Spinal cord (tissue), 10 donors: ENCODE results near the gene PPOX. TPM values are rescaled to one million over a fixed set of nuclear protein-coding genes. Genes with fewer than 3 reads are reported as not detected.

ENCODE experiments used
- DNase-seq, 6 donors: peaks; one replicate each; pipeline versions ENCODE4 v3.0.0 to v3.0.0-alpha.2; 2013 to 2015; ENCODE audit warnings: low spot score in 6 of 6, low read depth in 4 of 6
- H3K27ac ChIP-seq: one replicate; pipeline ENCODE4 v1.5.1; 2013; ENCODE audit warnings: low read depth, low read length, control low read depth
- H3K27me3 ChIP-seq: one replicate; pipeline ENCODE4 v1.6.1; 2013; ENCODE audit warnings: low read length; ENCODE audit not compliant: control insufficient read depth, insufficient read depth
- H3K36me3 ChIP-seq: one replicate; pipeline ENCODE4 v1.6.1; 2013; ENCODE audit warnings: low read length; ENCODE audit not compliant: control insufficient read depth, insufficient read depth
- H3K4me1 ChIP-seq: one replicate; pipeline ENCODE4 v1.6.1; 2013; ENCODE audit warnings: low read length; ENCODE audit not compliant: control insufficient read depth, insufficient read depth
- H3K4me3 ChIP-seq: one replicate; pipeline ENCODE4 v1.5.1; 2013; ENCODE audit warnings: low read depth, low read length, control low read depth
- H3K9me3 ChIP-seq: one replicate; pipeline ENCODE4 v1.6.1; 2013; ENCODE audit warnings: low read length; ENCODE audit not compliant: control insufficient read depth, insufficient read depth
- WGBS: methylation state at CpG from one replicate; pipeline ENCODE4 v1.1.5; 2013; ENCODE audit warnings: missing lambda C conversion rate; ENCODE audit not compliant: insufficient coverage; 5-methylcytosine and 5-hydroxymethylcytosine counted together
- polyA plus RNA-seq, 2 donors: library from polyadenylated mRNA; unstranded; fragments of 120-200 nt; gene quantifications; one replicate each; pipeline ENCODE4 v1.2.1, GENCODE V29; 2013; ENCODE audit not compliant: insufficient read length in 2 of 2
- total RNA-seq, 2 donors: library from RNA; depleted of rRNA in 1 of 2; stranded (reverse); fragments of 120-200 nt in 1 of 2; fragments of >200 nt in 1 of 2; gene quantifications; one replicate each; pipeline versions ENCODE4 v1.2.3 to v1.2.4, GENCODE V29; 2013 to 2014
- donor health status: healthy.

Gene PPOX
- total and polyA plus RNA-seq, 4 donors: 21.7 to 69.6 (median 50.5) TPM

DNA sequence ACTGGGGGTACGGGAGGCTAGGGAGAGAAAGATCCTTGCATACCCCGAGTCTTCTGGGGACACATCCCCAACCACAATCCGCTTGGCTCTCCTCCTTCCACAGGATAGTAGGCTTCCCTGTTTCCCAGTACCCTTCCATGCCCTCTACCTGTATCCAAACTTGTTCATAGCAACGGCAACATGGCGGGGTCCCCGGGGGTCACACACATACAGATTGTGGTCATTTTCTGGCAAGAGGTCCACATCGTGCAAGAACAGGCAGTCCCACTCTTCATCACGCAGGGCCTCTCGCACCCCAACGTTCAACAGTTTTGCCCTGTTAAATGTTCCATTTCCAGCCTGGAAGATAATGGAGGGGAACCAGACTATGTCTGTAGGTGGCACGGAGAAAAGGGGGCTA is 7.5 kb downstream of the PPOX start:
- WGBS: 98% methylated on average over 10 of the region's 11 CpGs
- no peaks in the 10 kb centered on the region for H3K9me3 ChIP-seq
- H3K27me3 ChIP-seq: no peaks in the 10 kb centered on the region
- H3K36me3 ChIP-seq: peaks cover 69% of the 10 kb centered on the region
- H3K4me1 ChIP-seq: peaks cover 13% of the 10 kb centered on the region
- no peak for DNase-seq
- H3K27ac ChIP-seq: no peak overlapping the region
- no peak overlapping the region for H3K4me3 ChIP-seq

DNA sequence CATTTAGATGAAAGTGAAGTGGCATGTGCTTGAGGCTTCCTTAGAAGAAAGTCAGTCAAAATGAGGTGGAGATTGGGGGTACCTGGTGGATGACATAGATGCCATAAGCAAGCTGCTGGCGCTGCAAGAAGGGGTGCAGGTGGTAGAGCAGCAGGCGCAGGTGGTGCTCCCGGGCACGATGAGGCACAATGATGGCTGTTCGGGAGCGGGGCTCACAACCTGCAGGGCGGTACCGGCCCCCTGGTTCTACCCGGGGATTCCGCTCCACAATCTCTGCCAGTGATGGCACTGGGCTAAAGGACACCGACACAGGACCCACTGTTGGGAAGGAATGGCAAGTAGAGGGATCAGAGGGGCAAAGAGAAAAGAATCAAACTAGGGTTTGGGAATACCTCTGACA is 8.7 kb downstream of the PPOX start:
- Histone ChIP-seq H3K4me1 (peaks cover 13% of the 10 kb centered on the region), H3K27ac (no peak overlapping the region), H3K4me3 (no peak overlapping the region), H3K36me3 (peaks cover 57% of the 10 kb centered on the region), H3K27me3 (no peaks in the 10 kb centered on the region), H3K9me3 (no peaks in the 10 kb centered on the region)
- WGBS: 98% methylated on average over 11 of the region's 11 CpGs
- DNase-seq: no peak

DNA sequence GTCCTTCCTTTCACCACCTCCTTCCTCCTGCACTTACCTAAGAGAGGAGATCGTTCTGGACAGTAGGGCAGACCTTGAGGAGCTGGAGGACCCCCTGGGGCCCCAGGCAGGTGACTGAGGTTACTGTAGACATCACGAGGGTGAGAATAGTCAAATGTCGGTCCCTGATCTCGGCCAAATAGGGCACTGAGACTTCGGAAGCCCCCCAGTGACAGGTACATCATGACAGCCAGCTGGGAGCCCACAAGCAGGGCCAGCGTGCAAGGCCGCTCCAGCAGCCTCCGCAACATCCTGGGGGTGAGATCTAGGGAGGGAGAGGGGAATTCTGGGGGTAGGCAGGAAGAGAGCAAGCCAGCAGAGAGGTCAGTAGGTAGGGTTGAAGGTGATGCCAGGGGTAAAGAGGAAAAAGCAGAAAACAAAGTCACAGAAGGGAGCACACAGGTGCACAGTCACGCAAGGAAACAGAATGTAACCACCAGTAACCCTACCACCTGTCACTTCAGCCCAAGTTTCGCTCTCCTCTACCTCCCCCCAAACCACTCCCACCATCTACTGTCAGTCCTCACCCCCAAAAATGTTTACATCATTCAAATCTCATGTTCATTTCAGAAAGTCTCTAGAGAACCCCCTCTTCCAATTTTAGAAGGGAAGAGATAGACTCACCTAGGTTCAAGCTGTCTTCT is 9.7 kb downstream of the PPOX start:
- WGBS: 89% methylated on average over 10 of the region's 10 CpGs
- Histone ChIP-seq H3K27ac (no peak overlapping the region), H3K36me3 (peaks cover 48% of the 10 kb centered on the region), H3K27me3 (no peaks in the 10 kb centered on the region), H3K4me3 (peak overlapping the region; percentile 91), H3K4me1 (peaks cover 13% of the 10 kb centered on the region), H3K9me3 (no peaks in the 10 kb centered on the region)
- no peak for DNase-seq

DNA sequence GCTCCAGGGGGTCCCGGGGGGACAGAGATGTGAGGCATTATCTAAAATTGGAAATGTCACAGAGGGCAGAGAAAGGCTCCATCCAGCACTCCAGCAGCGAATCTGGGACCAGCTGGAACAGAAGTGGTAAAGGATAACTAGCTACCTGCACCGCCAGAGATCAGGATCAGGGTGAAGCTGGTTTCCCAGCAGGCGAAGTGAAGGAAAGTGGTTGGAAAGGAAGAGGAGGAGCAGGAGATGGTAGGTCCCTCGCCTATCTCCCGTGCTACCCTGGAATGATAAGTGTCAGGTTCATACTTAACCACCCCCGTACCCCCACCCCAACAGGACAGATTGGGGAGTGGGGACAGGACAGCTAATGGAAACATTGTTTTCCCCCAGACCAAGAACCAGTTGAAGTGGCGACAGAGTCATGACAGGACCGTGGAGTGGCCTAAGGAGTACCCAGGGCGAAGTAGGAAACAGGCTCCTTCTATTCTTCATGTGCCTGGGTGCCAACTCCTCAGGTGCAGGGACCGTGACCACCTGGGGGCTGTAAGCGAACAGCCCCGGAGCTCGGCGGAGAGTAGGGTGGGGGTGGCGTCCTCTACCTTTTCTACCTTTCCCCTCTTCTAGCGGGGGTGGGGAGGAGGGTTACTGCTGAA is 10.4 kb downstream of the PPOX start:
- H3K27me3 ChIP-seq: no peaks in the 10 kb centered on the region
- DNase-seq: no peak
- 37% methylated on average over 6 of the region's 17 CpGs for WGBS
- no peaks in the 10 kb centered on the region for H3K9me3 ChIP-seq
- H3K27ac ChIP-seq: peak overlapping the region; percentile 75
- H3K4me1 ChIP-seq: peaks cover 13% of the 10 kb centered on the region
- peaks cover 41% of the 10 kb centered on the region for H3K36me3 ChIP-seq
- peak overlapping the region; percentile 91 for H3K4me3 ChIP-seq

- peak in 5 of 6 donors; percentile 71 to 96 (median 82) for DNase-seq
- Histone ChIP-seq H3K27ac (peak within 1 kb of the TSS; percentile 75), H3K27me3 (no peaks in the 10 kb centered on the region), H3K4me1 (peaks cover 13% of the 10 kb centered on the region), H3K9me3 (no peaks in the 10 kb centered on the region), H3K36me3 (peaks cover 34% of the 10 kb centered on the region), H3K4me3 (peak within 1 kb of the TSS; percentile 91)
- WGBS: under 1% methylated on average over 45 of the region's 50 CpGs
Observed at GRCh38 chr1:161177112-161177935, 11.1 kb downstream of the PPOX start, which contains the start of gene B4GALT3. TSS of gene B4GALT3 (minus strand) at chr1:161177507. CDS start at chr1:161176060, 1,447 bp downstream.

- WGBS: 17% methylated on average over 1 of the region's 9 CpGs
- Histone ChIP-seq H3K4me3 (peak overlapping the region; percentile 91), H3K27ac (peak overlapping the region; percentile 75), H3K9me3 (no peaks in the 10 kb centered on the region), H3K27me3 (no peaks in the 10 kb centered on the region), H3K4me1 (peaks cover 13% of the 10 kb centered on the region), H3K36me3 (peaks cover 28% of the 10 kb centered on the region)
- no peak for DNase-seq
Observed at GRCh38 chr1:161177936-161178244, 11.7 kb downstream of the PPOX start.

DNA sequence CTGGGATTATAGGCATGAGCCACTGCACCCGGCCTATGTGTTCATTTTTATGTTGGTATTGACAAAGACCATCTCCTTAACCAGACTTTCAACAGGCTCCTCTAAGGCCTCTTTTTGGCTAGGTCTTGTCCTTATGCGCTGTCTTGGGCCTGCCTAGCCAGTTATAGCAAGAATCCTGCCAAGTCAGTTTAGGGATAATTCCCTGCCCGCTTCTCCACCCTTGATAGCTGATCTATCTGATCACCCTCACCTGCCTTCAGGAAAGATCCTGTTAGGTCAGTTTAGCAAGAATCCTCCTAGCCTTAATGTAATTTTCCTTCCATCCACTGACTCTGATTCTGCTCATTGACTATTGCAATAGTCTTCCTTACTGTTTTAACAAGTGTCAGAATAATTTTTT is 13.5 kb downstream of the PPOX start:
- no peak overlapping the region for H3K27ac ChIP-seq
- no peak overlapping the region for H3K4me3 ChIP-seq
- WGBS: 100% methylated on average over 2 of the region's 3 CpGs
- peaks cover 15% of the 10 kb centered on the region for H3K36me3 ChIP-seq
- H3K27me3 ChIP-seq: no peaks in the 10 kb centered on the region
- no peak for DNase-seq
- no peaks in the 10 kb centered on the region for H3K9me3 ChIP-seq
- H3K4me1 ChIP-seq: peaks cover 13% of the 10 kb centered on the region

- H3K4me3 ChIP-seq: no peak overlapping the region
- WGBS: 53% methylated on average over 1 of the region's 1 CpG
- H3K27ac ChIP-seq: no peak overlapping the region
- DNase-seq: peak in 1 of 6 donors; percentile 28
- no peaks in the 10 kb centered on the region for H3K27me3 ChIP-seq
- no peaks in the 10 kb centered on the region for H3K9me3 ChIP-seq
- peaks cover 13% of the 10 kb centered on the region for H3K4me1 ChIP-seq
- H3K36me3 ChIP-seq: peaks cover 6% of the 10 kb centered on the region
Observed at GRCh38 chr1:161180639-161181038, 14.4 kb downstream of the PPOX start.

DNA sequence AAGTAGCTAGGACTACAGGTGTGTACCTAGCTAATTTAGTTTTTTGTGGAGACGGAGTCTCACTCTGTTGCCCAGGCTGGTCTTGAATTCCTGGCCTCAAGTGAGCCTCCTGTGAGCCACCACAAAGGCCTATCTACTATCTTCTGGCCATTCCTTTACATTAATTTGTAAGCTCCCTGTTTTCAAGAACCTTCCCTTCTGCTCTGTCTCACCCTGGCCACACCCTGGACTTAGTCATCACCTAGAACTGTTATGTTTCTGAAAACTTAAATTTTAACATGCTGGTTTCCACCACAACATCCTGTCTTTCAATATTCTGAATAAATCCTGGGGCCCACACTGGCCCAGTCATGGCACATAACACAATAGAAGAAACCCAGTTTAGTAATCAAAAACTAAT is 16.0 kb downstream of the PPOX start:
- no peaks in the 10 kb centered on the region for H3K27me3 ChIP-seq
- H3K4me3 ChIP-seq: no peak overlapping the region
- no peaks in the 10 kb centered on the region for H3K36me3 ChIP-seq
- 100% methylated on average over 1 of the region's 1 CpG for WGBS
- no peak overlapping the region for H3K27ac ChIP-seq
- no peaks in the 10 kb centered on the region for H3K9me3 ChIP-seq
- no peak for DNase-seq
- peaks cover 5% of the 10 kb centered on the region for H3K4me1 ChIP-seq
